Measurements from ENCODE around the gene RER1.

The RER1 gene

DNA sequence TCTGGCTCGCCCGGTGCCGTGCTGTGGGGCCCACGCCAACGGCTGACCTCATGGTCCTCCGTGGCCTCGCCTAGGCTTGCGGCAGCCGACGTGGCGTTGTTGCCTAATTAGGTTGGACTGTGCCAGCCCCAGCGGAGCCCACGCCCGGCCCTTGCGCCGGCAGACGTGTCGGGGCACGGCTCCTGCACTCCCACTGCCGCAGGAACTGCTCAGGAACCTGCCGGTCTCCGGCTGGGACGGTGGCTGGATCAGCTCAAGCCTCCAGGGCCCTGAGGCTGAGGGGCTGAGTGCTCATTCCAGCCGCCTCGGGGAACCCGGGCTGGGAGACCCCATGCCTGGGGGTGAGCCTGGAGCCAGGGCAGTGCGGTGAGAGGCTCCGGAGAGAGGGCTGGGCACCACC, 36.8 kb downstream of the RER1 start:
- Histone ChIP-seq H3K9ac (ENCODE audit: low read length) (no peak overlapping the region), H3K27me3 (replicated peaks; ENCODE audit: control insufficient read depth, insufficient read depth, low read length) (peaks cover 64% of the 10 kb centered on the region), H3K4me1 (ENCODE audit: control insufficient read depth, insufficient read depth, low read length) (no peaks in the 10 kb centered on the region), H3K4me3 (ENCODE audit: low read length) (no peak overlapping the region), H3K9me3 (ENCODE audit: control insufficient read depth, low read length) (peaks cover 7% of the 10 kb centered on the region), H3K36me3 (ENCODE audit: control insufficient read depth, insufficient read depth, low read length, severe bottlenecking) (no peaks in the 10 kb centered on the region)
- no peak for DNase-seq (ENCODE audit: low read depth)

GRCh38 chr1:2429780-2430591, 38.3 kb downstream of the RER1 start:
- Histone ChIP-seq H3K9me3 (ENCODE audit: control insufficient read depth, low read length) (peaks cover 5% of the 10 kb centered on the region), H3K27me3 (replicated peaks; ENCODE audit: control insufficient read depth, insufficient read depth, low read length) (peaks cover 61% of the 10 kb centered on the region), H3K9ac (ENCODE audit: low read length) (no peak overlapping the region), H3K4me1 (ENCODE audit: control insufficient read depth, insufficient read depth, low read length) (no peaks in the 10 kb centered on the region), H3K4me3 (ENCODE audit: low read length) (no peak overlapping the region), H3K36me3 (ENCODE audit: control insufficient read depth, insufficient read depth, low read length, severe bottlenecking) (no peaks in the 10 kb centered on the region)
- no peak for DNase-seq (ENCODE audit: low read depth)

GRCh38 chr1:2430592-2430973, 38.9 kb downstream of the RER1 start:
- Histone ChIP-seq H3K4me1 (ENCODE audit: control insufficient read depth, insufficient read depth, low read length) (no peaks in the 10 kb centered on the region), H3K36me3 (ENCODE audit: control insufficient read depth, insufficient read depth, low read length, severe bottlenecking) (no peaks in the 10 kb centered on the region), H3K27me3 (replicated peaks; ENCODE audit: control insufficient read depth, insufficient read depth, low read length) (peaks cover 57% of the 10 kb centered on the region), H3K9ac (ENCODE audit: low read length) (no peak overlapping the region), H3K9me3 (ENCODE audit: control insufficient read depth, low read length) (peaks cover 5% of the 10 kb centered on the region), H3K4me3 (ENCODE audit: low read length) (no peak overlapping the region)
- no peak for DNase-seq (ENCODE audit: low read depth)

DNA sequence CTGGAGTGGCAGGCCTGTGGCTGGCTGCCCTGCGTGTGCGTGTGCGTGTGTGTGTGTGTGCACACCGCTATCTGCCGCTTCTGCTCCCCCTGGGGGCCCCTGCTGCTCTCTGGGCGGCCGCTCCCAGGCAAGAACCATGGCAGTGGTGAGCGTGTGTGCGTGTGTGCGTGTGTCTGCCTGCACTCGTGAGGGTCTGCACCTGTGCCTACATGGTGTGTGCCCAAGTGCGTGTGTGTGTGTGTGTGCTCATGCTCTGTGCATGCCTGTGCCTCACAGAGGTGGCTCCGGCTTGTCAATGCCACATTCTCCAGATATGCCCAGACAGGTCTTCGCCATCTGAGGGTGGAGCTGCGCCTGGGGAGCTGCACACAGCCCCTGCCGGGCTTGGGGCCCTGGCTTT, 39.5 kb downstream of the RER1 start:
- DNase-seq (ENCODE audit: low read depth): no peak
- Histone ChIP-seq H3K36me3 (ENCODE audit: control insufficient read depth, insufficient read depth, low read length, severe bottlenecking) (no peaks in the 10 kb centered on the region), H3K27me3 (replicated peaks; ENCODE audit: control insufficient read depth, insufficient read depth, low read length) (peaks cover 53% of the 10 kb centered on the region), H3K9me3 (ENCODE audit: control insufficient read depth, low read length) (peaks cover 5% of the 10 kb centered on the region), H3K4me3 (ENCODE audit: low read length) (no peak overlapping the region), H3K4me1 (ENCODE audit: control insufficient read depth, insufficient read depth, low read length) (no peaks in the 10 kb centered on the region), H3K9ac (ENCODE audit: low read length) (no peak overlapping the region)

DNA sequence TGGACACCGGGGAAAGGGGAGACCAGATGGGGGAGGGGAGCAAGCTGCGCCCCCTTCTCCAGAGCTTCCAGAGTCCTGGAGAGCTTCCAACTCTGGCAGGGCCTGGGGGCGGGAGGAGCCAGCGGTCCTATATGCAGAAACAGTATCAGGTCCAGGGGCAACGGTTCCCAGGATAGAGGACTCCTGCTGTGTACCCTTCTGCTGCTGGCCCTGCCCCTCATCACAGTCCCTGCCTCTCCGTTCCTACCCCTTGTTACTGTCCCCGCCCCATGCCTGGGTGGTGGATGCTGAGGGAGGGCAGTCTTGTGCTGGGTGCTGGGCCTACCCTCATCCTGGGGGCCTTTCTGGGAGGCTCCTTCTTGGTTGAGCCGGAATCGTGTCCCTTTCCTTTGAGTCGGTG, 39.9 kb downstream of the RER1 start:
- no peak for DNase-seq (ENCODE audit: low read depth)
- no peaks in the 10 kb centered on the region for H3K36me3 ChIP-seq (ENCODE audit: control insufficient read depth, insufficient read depth, low read length, severe bottlenecking)
- no peak overlapping the region for H3K4me3 ChIP-seq (ENCODE audit: low read length)
- no peaks in the 10 kb centered on the region for H3K4me1 ChIP-seq (ENCODE audit: control insufficient read depth, insufficient read depth, low read length)
- H3K9me3 ChIP-seq (ENCODE audit: control insufficient read depth, low read length): peaks cover 5% of the 10 kb centered on the region
- peaks cover 50% of the 10 kb centered on the region for H3K27me3 ChIP-seq (replicated peaks; ENCODE audit: control insufficient read depth, insufficient read depth, low read length)
- no peak overlapping the region for H3K9ac ChIP-seq (ENCODE audit: low read length)

DNA sequence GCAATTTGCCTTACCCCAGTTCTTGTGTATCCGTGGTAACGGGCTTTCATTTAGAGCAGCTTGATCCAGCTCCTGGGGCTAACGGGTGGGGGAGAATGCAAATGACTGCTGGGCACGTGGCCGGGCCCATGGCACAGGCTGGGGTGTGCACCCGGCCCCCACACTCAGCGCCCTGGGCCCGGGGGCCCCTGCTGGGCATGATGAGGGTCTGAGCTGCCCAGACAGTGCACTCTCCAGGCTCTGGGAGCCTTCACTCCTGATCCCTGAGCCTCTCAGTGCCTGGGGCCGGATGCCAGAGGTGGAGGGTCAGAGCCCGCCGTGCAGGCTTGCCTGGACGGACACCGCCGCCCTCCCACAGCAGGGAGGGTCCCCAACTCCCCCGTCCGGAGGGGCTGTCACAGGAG, 40.8 kb downstream of the RER1 start:
- peaks cover 5% of the 10 kb centered on the region for H3K9me3 ChIP-seq (ENCODE audit: control insufficient read depth, low read length)
- H3K27me3 ChIP-seq (replicated peaks; ENCODE audit: control insufficient read depth, insufficient read depth, low read length): peaks cover 50% of the 10 kb centered on the region
- no peak overlapping the region for H3K4me3 ChIP-seq (ENCODE audit: low read length)
- no peak for DNase-seq (ENCODE audit: low read depth)
- H3K9ac ChIP-seq (ENCODE audit: low read length): no peak overlapping the region
- H3K36me3 ChIP-seq (ENCODE audit: control insufficient read depth, insufficient read depth, low read length, severe bottlenecking): no peaks in the 10 kb centered on the region
- H3K4me1 ChIP-seq (ENCODE audit: control insufficient read depth, insufficient read depth, low read length): no peaks in the 10 kb centered on the region

- DNase-seq (ENCODE audit: low read depth): no peak
- no peak overlapping the region for H3K4me3 ChIP-seq (ENCODE audit: low read length)
Measured at GRCh38 chr1:2433196-2433595, 41.6 kb downstream of the RER1 start.

DNA sequence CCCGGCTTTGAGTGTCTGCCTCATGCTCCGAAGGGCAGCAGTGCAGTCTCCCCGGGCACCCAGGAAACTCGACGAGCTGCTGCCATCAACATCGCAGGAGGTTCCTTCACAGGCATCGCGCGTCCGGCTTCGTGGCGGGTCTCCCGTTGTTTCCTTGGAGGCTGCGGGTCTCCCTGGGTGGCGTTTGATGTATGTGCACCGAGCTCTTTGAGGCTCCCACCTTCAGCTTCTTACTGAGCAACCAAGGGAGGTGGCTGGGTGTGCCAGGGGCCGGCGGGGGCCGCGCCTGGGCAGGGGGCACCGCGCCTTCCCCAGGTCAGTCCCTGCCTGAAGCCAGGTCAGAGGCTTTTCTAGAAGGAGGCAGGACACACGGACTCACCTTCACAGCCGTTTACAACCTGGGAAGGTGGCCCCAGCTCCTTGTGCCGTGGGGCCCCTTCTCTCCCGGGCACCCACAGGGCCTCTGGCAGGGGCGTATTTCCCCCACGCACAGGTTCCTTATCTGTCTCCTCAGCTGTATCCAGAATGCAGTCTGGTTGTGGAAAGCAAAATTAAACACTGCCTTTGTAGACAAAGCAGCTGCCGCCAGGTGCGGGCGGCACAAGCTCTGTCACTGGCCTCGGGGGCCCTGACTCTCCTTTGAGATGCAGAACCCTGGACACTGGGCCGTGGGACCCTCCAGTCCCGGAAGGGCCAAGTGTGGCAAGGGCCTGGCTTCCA, 42.5 kb downstream of the RER1 start:
- Histone ChIP-seq H3K4me1 (ENCODE audit: control insufficient read depth, insufficient read depth, low read length) (no peaks in the 10 kb centered on the region), H3K27me3 (replicated peaks; ENCODE audit: control insufficient read depth, insufficient read depth, low read length) (peaks cover 58% of the 10 kb centered on the region)

More at GRCh38 chr1:2433196-2433595, 41.6 kb downstream of the RER1 start:
- Histone ChIP-seq H3K36me3 (ENCODE audit: control insufficient read depth, insufficient read depth, low read length, severe bottlenecking) (no peaks in the 10 kb centered on the region), H3K27me3 (replicated peaks; ENCODE audit: control insufficient read depth, insufficient read depth, low read length) (peaks cover 52% of the 10 kb centered on the region), H3K9me3 (ENCODE audit: control insufficient read depth, low read length) (peaks cover 5% of the 10 kb centered on the region), H3K4me1 (ENCODE audit: control insufficient read depth, insufficient read depth, low read length) (no peaks in the 10 kb centered on the region), H3K9ac (ENCODE audit: low read length) (no peak overlapping the region)

DNA sequence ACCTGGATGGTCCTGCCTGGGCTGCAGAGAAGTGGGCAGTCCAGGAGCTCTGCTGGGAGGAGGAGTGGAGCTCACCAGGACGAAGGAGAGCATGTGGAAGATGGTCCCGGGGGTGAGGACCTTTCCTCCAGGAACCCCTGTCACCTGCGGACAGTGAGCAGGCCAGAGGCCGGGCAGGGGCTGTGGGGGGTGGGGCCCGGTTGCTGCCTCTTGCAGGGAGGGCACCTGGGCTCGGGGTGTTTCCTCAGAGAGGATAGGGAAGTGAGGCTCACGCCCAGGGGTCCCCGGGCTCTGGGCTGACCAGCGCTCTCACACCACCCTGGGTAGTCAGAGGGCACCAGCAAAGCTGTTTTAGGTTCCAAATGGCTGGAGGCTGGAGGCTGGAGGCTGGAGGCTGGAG, 43.5 kb downstream of the RER1 start:
- H3K27me3 ChIP-seq (replicated peaks; ENCODE audit: control insufficient read depth, insufficient read depth, low read length): peaks cover 58% of the 10 kb centered on the region
- DNase-seq (ENCODE audit: low read depth): no peak
- no peak overlapping the region for H3K9ac ChIP-seq (ENCODE audit: low read length)
- H3K4me3 ChIP-seq (ENCODE audit: low read length): no peak overlapping the region
- H3K9me3 ChIP-seq (ENCODE audit: control insufficient read depth, low read length): peaks cover under 1% of the 10 kb centered on the region
- H3K4me1 ChIP-seq (ENCODE audit: control insufficient read depth, insufficient read depth, low read length): no peaks in the 10 kb centered on the region
- H3K36me3 ChIP-seq (ENCODE audit: control insufficient read depth, insufficient read depth, low read length, severe bottlenecking): no peaks in the 10 kb centered on the region

More for the DNA sequence above, 42.5 kb downstream of the RER1 start:
- Histone ChIP-seq H3K4me3 (ENCODE audit: low read length) (no peak overlapping the region), H3K9ac (ENCODE audit: low read length) (no peak overlapping the region), H3K9me3 (ENCODE audit: control insufficient read depth, low read length) (peaks cover 5% of the 10 kb centered on the region), H3K36me3 (ENCODE audit: control insufficient read depth, insufficient read depth, low read length, severe bottlenecking) (no peaks in the 10 kb centered on the region)
- DNase-seq (ENCODE audit: low read depth): no peak

DNA sequence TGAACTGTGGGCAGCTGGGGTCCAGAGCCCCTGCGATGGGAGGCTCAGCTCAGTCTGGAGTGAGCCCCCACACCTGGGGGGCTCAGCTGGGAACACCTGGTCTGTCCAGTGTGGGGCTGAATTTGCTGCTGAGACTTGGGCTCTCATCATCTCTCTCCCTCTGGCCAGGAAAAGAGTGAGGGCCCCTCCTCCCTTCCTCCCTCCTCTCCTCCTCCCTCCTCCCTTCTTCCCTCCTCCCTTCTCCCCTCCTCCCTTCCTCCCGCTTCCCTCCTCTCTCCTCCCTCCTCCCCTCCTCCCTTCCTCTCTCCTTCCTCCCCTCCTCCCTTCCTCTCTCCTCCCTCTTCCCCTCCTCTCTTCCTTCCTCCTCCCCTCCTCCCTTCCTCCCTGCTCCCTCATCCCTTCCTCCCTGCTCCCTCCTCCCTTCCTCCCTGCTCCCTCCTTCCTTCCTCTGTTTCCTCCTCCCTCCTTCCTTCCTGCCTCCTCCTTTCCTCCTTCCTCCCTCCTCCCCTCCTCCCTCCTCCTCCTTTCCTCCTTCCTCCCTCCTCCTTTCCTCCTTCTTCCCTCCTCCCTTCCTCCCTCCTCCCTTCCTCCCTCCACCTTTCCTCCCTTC, 44.2 kb downstream of the RER1 start:
- Histone ChIP-seq H3K27me3 (replicated peaks; ENCODE audit: control insufficient read depth, insufficient read depth, low read length) (peaks cover 54% of the 10 kb centered on the region), H3K9me3 (ENCODE audit: control insufficient read depth, low read length) (no peaks in the 10 kb centered on the region), H3K4me1 (ENCODE audit: control insufficient read depth, insufficient read depth, low read length) (no peaks in the 10 kb centered on the region), H3K36me3 (ENCODE audit: control insufficient read depth, insufficient read depth, low read length, severe bottlenecking) (no peaks in the 10 kb centered on the region), H3K4me3 (ENCODE audit: low read length) (no peak overlapping the region), H3K9ac (ENCODE audit: low read length) (no peak overlapping the region)
- DNase-seq (ENCODE audit: low read depth): no peak

DNA sequence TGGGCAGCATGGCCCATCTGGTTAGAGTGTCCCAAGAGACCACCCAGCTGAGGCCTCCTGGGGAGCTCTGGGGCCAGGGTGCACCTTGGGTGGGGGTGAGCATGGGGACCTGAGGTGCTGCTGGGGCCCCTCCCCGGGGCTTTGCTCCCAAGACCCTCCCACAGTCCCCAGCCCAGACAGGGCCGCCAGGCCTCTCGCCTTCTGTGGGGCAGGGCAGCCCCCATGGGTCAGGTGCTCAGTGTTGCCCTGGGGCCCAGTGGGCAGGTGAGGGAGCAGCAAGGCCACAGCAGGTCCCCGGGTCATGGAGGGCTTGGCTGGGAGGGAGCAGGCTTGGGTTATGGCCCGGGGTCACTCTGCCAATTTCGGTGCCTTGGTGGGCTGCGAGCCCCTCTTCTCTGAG, 45.2 kb downstream of the RER1 start:
- H3K27me3 ChIP-seq (replicated peaks; ENCODE audit: control insufficient read depth, insufficient read depth, low read length): peaks cover 50% of the 10 kb centered on the region
- no peak overlapping the region for H3K4me3 ChIP-seq (ENCODE audit: low read length)
- H3K4me1 ChIP-seq (ENCODE audit: control insufficient read depth, insufficient read depth, low read length): no peaks in the 10 kb centered on the region
- no peak for DNase-seq (ENCODE audit: low read depth)
- no peak overlapping the region for H3K9ac ChIP-seq (ENCODE audit: low read length)
- H3K36me3 ChIP-seq (ENCODE audit: control insufficient read depth, insufficient read depth, low read length, severe bottlenecking): no peaks in the 10 kb centered on the region
- H3K9me3 ChIP-seq (ENCODE audit: control insufficient read depth, low read length): no peaks in the 10 kb centered on the region
